ENCODE measurements around the gene POLR3A. TPM values are rescaled to one million over a fixed set of nuclear protein-coding genes. Genes with fewer than 3 reads are reported as not detected.

Gene POLR3A
- total RNA-seq, 1 donor from 2014 or later = 41.0 TPM

DNA sequence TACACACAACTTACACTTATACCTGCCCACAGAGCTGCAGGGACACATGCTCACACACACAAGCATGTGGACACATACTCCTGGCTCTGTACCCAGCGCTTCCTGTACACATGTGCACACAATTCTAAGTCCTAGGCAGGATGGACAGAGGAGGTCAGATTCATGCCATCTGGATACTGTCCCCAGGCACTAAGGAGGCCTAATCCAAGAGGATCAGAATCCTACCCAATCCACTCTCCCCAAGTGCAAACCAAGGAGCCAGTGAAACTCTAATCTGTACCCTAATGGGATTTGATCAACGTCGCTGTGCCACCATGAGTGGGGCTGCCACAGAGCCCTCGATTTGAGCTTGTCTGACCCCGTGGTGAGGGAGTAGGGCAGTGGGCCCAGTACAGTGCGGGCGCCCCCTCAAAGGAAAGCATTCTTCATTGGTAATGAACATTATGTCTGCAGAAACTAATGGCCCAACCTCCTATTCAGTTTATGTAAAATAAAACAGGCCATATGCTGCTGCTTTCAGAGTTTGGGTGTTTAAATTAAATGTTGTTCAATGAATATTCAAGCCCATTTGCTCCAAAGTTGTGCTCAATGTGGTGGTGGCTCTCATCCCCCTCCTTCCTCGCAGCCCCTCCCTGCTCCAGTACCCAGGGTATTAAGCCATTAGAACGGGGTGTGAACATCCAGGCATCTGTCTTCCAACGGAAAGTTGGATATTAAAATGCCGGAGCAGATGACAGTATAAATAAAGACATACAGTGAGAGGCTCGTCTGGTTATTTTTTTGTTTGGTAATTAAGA is 30.8 kb upstream of the POLR3A start:
- Mint-ChIP-seq H3K36me3 (ENCODE audit: unreplicated experiment) (no peaks in the 10 kb centered on the region), H3K4me3 (ENCODE audit: unreplicated experiment) (no peak overlapping the region), H3K27ac (ENCODE audit: unreplicated experiment) (no peak overlapping the region), H3K9me3 (ENCODE audit: unreplicated experiment) (peaks cover 4% of the 10 kb centered on the region), H3K4me1 (ENCODE audit: low read depth, unreplicated experiment) (peaks cover 17% of the 10 kb centered on the region), H3K27me3 (ENCODE audit: unreplicated experiment) (peaks cover 6% of the 10 kb centered on the region)
- TF ChIP-seq, protein P1, sequence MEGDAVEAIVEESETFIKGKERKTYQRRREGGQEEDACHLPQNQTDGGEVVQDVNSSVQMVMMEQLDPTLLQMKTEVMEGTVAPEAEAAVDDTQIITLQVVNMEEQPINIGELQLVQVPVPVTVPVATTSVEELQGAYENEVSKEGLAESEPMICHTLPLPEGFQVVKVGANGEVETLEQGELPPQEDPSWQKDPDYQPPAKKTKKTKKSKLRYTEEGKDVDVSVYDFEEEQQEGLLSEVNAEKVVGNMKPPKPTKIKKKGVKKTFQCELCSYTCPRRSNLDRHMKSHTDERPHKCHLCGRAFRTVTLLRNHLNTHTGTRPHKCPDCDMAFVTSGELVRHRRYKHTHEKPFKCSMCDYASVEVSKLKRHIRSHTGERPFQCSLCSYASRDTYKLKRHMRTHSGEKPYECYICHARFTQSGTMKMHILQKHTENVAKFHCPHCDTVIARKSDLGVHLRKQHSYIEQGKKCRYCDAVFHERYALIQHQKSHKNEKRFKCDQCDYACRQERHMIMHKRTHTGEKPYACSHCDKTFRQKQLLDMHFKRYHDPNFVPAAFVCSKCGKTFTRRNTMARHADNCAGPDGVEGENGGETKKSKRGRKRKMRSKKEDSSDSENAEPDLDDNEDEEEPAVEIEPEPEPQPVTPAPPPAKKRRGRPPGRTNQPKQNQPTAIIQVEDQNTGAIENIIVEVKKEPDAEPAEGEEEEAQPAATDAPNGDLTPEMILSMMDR (IDR thresholded peaks at IDR 0.05; ENCODE audit: partially characterized antibody, unreplicated experiment) = no peak
- no peak for DNase-seq

DNA sequence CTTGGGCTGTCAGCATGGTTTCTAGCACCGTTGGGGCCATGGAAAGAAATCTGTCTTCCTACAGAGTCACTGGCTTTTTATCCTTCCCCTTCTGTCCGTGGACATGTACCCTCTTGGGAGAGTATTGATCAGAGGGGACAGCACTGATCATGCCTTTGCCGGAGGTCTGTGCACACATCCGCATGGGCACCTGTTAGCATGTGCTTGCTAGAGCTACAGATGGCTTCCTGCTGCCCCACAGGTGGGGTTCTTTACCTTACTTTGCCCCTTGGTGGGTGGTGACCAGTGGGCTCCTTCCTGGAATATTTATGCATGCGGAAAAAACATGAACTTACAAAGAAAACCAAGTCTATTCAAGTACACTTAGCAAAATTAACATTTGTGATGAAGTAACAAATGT is 29.2 kb upstream of the POLR3A start:
- peak overlapping the region; percentile 75 for H3K27ac Mint-ChIP-seq (ENCODE audit: unreplicated experiment)
- peaks cover 4% of the 10 kb centered on the region for H3K9me3 Mint-ChIP-seq (ENCODE audit: unreplicated experiment)
- peak; percentile 51 for DNase-seq
- H3K4me3 Mint-ChIP-seq (ENCODE audit: unreplicated experiment) = no peak overlapping the region
- H3K36me3 Mint-ChIP-seq (ENCODE audit: unreplicated experiment) = no peaks in the 10 kb centered on the region
- TF ChIP-seq, protein P1 (IDR thresholded peaks at IDR 0.05; ENCODE audit: partially characterized antibody, unreplicated experiment) = no peak
- H3K4me1 Mint-ChIP-seq (ENCODE audit: low read depth, unreplicated experiment) = peaks cover 17% of the 10 kb centered on the region
- H3K27me3 Mint-ChIP-seq (ENCODE audit: unreplicated experiment) = peaks cover 6% of the 10 kb centered on the region

DNA sequence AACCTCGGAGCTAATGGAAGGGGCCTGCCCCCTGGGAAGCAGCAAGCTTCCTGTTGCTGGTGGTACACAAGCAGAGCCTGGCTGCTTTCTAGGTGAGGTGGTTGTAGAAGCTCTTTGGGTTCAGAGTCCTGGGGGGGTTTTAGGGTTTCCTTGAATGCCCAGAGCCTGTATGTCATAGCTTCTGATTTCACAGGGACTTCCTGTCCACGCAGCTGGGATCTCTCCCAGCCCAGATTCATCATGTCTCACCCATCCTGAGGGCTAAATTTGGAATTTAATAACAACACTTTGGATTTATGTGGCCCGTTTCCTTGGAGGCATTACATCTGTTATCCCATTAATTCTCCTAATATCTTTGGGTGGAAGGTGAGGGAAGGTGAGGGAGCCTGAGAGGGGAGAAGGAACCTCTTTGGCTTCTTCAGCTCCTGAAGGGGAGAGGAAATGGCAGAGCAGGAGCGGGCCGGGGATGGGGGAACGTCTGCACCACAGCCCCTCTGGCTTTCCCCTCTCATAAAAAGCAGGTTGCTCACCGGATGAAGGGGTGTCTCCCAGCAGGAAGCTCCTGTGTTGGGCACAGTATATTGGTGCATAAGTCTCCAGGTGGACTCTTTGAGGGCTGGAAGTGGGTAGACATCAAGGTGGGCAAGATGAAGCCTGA is 24.0 kb upstream of the POLR3A start:
- Mint-ChIP-seq H3K9me3 (ENCODE audit: unreplicated experiment) (peaks cover 2% of the 10 kb centered on the region), H3K4me3 (ENCODE audit: unreplicated experiment) (no peak overlapping the region), H3K27ac (ENCODE audit: unreplicated experiment) (no peak overlapping the region), H3K27me3 (ENCODE audit: unreplicated experiment) (peaks cover 5% of the 10 kb centered on the region), H3K36me3 (ENCODE audit: unreplicated experiment) (no peaks in the 10 kb centered on the region), H3K4me1 (ENCODE audit: low read depth, unreplicated experiment) (peaks cover 6% of the 10 kb centered on the region)
- DNase-seq = no peak
- TF ChIP-seq, protein P1 (IDR thresholded peaks at IDR 0.05; ENCODE audit: partially characterized antibody, unreplicated experiment) = no peak

DNA sequence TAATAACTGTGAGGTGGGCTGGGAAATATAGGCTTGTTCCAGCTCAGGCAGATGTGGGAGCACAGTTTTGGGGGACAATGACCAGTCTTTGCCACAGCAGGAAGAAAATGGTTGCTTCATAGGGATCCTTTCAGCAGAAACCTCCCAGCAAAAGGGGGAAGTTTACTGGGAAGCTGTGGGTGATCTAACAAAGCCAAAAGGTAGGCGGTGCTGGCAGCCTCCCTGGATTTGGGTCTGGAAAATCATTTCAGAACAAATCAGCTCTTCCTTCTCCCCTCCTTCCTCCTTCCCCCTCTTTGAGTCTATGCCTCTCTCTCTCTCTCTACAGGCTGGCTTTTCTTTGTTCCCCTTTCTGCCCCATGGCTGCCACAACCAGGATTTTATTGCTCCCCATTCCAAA is 20.5 kb upstream of the POLR3A start:
- H3K9me3 Mint-ChIP-seq (ENCODE audit: unreplicated experiment) = peaks cover 2% of the 10 kb centered on the region
- TF ChIP-seq, protein P1 (IDR thresholded peaks at IDR 0.05; ENCODE audit: partially characterized antibody, unreplicated experiment) = no peak
- no peak overlapping the region for H3K4me3 Mint-ChIP-seq (ENCODE audit: unreplicated experiment)
- peaks cover 5% of the 10 kb centered on the region for H3K27me3 Mint-ChIP-seq (ENCODE audit: unreplicated experiment)
- no peak overlapping the region for H3K27ac Mint-ChIP-seq (ENCODE audit: unreplicated experiment)
- H3K4me1 Mint-ChIP-seq (ENCODE audit: low read depth, unreplicated experiment) = peaks cover 11% of the 10 kb centered on the region
- DNase-seq = no peak
- no peaks in the 10 kb centered on the region for H3K36me3 Mint-ChIP-seq (ENCODE audit: unreplicated experiment)

All from glutamatergic neuron (in vitro differentiated cells).